HG03432 (cell line): ENCODE data around the gene ZNF227.
"Not testable (repeated sequence)": the region's sequence is repeated elsewhere in the genome, so short reads cannot be mapped to it uniquely, and the experiment has no call there.

Experiments used
- ATAC-seq: cut with Tn5 transposase; IDR thresholded peaks from one replicate; pipeline ENCODE4 v1.9.1; 2021; ENCODE audit warnings: mild to moderate bottlenecking, moderate library complexity; ENCODE audit not compliant: unreplicated experiment

The ZNF227 gene

GRCh38 chr19:44212250-44212865 lies at the start of gene ZNF227:
Gene ZNF227 (plus strand): TSS chr19:44212532. CDS start chr19:44217793, 5,261 bp downstream.
- peak; percentile 91 for ATAC-seq

DNA sequence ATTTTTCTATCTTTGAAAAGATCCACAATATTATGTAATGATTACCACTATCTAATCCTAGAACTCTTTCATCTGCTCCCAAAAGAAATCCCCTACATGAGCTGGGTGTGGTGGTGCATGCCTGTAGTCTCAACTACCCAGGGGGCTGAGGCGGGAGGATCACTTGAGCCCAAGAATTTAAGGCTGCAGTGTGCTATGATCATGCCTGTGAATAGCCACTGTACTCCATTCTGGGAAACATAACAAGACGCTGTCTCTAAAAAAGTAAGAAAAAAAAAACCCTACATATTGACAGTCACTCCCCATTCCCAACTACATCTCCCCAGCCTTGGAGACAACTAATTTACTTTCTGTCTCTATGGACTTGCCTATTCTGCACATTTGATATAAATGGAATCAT lies 48.5 kb upstream of the ZNF227 start:
- ATAC-seq: no peak

DNA sequence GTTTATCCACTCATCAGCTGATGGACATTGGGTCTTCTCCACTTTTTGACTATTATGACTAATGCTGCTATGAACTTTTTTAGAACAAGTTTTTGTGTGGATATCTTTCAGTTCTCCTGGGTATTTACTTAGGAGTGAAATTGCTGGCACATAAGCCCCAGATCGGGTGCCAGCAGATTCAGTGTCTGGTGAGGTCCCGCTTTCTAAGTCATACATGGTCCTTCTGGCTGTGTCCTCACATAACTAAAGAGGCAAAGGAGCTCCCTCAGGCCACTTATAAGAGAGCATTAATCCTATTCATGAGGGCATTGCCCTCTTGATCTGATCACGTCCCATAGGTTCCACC lies 48.0 kb upstream of the ZNF227 start:
- no peak for ATAC-seq

- ATAC-seq: peak; percentile 89
Measured at GRCh38 chr19:44164673-44165512, 47.4 kb upstream of the ZNF227 start, which contains the start of gene ZNF226. Gene ZNF226 (plus strand): TSS chr19:44165100. CDS start chr19:44170081, 4,981 bp downstream.

DNA sequence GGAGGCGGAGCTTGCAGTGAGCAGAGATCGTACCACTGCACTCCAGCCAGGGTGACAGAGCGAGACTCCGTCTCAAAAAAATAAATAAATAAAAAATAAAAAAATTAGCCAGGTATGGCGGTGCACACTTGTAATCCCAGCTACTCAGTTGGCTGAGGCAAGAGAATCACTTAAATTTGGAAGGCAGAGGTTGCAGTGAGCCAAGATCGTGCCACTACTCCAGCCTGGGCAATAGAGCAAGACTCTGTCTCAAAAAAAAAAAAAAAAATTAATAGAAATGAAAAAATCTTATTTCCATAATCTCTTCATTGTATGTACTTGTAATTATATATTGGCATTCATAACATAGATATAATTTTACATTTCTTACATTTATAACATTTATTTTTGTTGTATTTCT lies 41.7 kb upstream of the ZNF227 start:
- ATAC-seq: not testable (repeated sequence)

DNA sequence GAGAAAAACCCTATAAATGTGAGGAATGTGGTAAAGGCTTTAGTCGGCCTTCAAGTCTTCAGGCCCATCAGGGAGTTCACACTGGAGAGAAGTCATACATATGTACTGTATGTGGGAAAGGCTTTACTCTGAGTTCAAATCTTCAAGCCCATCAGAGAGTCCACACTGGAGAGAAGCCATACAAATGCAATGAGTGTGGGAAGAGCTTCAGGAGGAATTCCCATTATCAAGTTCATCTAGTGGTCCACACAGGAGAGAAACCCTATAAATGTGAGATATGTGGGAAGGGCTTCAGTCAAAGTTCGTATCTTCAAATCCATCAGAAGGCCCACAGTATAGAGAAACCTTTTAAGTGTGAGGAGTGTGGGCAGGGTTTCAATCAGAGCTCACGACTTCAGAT lies 35.7 kb upstream of the ZNF227 start:
- ATAC-seq: no peak

GRCh38 chr19:44180968-44181367 lies 31.4 kb upstream of the ZNF227 start:
- ATAC-seq: no peak

GRCh38 chr19:44182145-44182544 lies 30.2 kb upstream of the ZNF227 start:
- no peak for ATAC-seq

- no peak for ATAC-seq
Measured at GRCh38 chr19:44190020-44190419, 22.3 kb upstream of the ZNF227 start.

DNA sequence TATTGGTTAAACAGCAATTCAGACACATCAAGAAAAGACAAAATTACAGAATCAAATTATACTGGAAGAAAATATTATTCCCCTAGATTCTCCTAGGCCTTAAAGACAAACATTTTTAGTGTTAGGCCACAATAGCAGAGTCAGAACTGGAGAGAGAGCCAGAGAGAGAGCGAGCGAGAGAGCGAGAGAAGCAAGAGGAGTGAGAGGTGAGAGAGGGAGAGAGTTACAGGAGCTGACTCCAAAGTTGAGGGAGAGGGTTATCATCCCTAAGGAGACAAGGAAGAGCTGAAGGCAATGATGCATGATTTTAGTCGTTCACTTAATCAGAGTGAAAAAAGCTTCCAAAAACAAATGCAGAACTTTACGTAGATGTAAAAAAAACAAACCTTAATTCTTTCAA lies 20.2 kb upstream of the ZNF227 start:
- no peak for ATAC-seq

- ATAC-seq: no peak
Measured at GRCh38 chr19:44196772-44197171, 15.6 kb upstream of the ZNF227 start.

- ATAC-seq: no peak
Measured at GRCh38 chr19:44202470-44202869, 9.9 kb upstream of the ZNF227 start.

DNA sequence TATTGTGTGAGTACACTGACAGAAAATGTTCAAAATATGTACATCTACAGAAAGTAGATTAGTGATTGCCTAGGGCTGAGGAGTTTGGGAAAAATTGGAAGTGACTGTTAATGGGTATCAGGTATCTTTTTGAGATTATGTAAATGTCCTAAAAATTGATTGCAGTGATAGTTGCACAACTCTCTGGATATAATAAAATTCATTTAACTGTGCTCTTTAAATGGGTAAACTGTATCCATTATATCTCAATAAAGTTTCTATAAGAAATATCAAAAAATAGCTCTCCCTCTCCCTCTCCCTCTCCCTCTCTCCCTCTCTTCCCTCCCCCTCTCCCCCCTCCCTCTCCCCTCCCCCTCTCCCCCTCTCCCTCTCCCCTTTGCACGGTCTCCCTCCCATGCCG lies 9.4 kb upstream of the ZNF227 start:
- no peak for ATAC-seq

GRCh38 chr19:44203877-44204276 lies 8.5 kb upstream of the ZNF227 start:
- not testable (repeated sequence) for ATAC-seq

- ATAC-seq: no peak
Measured at GRCh38 chr19:44204772-44205171, 7.6 kb upstream of the ZNF227 start.

- ATAC-seq: peak; percentile 89
Measured at GRCh38 chr19:44207126-44207803, 5.1 kb upstream of the ZNF227 start.

DNA sequence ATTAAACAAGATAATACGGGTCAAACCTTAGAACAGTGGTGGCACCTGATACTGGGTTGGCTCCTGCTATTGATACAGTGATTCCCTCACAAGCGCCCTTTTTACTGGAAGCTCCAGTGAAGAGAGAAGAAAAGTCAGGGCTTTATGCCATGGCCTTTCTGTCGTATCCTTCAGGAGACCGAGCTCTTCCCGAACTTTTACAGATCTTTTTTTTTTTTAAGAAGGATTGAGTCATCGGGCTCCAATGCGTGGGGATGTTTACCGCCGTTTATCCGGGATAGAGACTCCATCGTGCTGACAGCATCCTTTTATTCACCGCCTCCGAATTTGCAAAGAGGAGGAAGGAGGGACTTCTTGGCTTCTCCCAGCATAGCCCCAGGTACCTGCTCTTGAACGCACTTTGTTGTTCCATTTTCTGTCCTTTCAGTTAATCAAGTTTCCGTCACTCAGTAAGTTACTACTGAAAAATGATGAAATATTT lies 574 bp downstream of the ZNF227 start:
- ATAC-seq: peak; percentile 19

DNA sequence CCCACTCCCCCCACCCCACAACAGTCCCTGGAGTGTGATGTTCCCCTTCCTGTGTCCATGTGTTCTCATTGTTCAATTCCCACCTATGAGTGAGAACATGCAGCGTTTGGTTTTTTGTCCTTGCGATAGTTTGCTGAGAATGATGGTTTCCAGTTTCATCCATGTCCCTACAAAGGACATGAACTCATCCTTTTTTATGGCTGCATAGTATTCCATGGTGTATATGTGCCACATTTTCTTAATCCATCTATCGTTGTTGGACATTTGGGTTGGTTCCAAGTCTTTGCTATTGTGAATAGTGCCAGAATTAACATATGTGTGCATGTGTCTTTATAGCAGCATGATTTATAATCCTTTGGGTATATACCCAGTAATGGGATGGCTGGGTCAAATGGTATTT lies 7.6 kb downstream of the ZNF227 start:
- ATAC-seq: not testable (repeated sequence)

DNA sequence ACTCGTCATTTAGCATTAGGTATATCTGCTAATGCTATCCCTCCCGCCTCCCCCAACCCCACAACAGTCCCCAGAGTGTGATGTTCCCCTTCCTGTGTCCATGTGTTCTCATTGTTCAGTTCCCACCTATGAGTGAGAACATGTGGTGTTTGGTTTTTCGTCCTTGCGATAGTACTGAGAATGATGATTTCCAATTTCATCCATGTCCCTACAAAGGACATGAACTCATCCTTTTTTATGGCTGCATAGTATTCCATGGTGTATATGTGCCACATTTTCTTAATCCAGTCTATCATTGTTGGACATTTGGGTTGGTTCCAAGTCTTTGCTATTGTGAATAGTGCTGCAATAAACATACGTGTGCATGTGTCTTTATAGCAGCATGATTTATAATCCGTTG lies 8.4 kb downstream of the ZNF227 start:
- not testable (repeated sequence) for ATAC-seq

DNA sequence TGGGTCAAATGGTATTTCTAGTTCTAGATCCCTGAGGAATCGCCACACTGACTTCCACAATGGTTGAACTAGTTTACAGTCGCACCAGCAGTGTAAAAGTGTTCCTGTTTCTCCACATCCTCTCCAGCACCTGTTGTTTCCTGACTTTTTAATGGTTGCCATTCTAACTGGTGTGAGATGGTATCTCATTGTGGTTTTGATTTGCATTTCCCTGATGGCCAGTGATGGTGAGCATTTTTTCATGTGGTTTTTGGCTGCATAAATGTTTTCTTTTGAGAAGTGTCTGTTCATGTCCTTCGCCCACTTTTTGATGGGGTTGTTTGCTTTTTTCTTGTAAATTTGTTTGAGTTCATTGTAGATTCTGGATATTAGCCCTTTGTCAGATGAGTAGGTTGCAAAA lies 9.0 kb downstream of the ZNF227 start:
- ATAC-seq: not testable (repeated sequence)

DNA sequence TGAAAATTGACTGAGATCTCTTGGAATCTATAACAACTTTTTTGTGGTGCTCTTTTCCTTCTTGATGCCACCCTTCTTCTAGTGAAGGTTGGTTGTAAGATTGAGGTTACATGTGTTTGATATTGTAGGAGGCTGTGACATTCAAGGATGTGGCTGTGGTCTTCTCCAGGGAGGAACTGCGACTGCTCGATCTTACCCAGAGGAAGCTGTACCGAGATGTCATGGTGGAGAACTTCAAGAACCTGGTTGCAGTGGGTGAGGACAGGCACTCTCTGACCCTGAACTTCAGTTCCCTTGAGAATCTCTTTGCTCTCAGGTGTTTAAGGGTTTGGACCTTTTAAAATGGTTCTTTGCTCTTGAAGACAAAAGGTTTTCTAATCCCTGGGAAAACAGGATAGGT lies 16.0 kb downstream of the ZNF227 start:
- ATAC-seq: no peak

DNA sequence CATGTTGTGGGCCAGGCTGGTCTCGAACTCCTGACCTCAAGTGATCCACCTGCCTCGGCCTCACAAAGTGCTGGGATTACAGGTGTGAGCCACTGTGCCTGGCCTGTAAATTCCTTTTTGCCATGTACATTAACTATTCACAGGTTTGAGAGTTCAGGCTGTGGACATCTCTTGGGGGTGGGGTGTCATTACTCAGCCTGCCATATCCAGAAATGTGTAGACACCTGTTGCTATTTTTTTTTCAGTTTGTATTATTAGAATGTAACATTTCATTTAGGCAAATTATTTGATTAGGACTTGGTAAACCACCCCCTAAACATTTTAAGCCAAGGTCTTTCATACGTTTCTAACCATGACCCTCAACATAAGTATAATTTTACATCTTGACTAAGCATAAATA lies 20.5 kb downstream of the ZNF227 start:
- ATAC-seq: no peak
